NCI-H1105 treated with DMSO at 0.1 percent for 48 hours (cell line): Measurements from ENCODE around the gene RAI1.
"Not testable (repeated sequence)": the region's sequence is repeated elsewhere in the genome, so short reads cannot be mapped to it uniquely, and the experiment has no call there.

ENCODE experiments used
- DNase-seq: peaks from one replicate; lab custom pipeline; 2025; lab: John Stamatoyannopoulos, UW

RAI1 gene

GRCh38 chr17:17800504-17801021 is 119.3 kb downstream of the RAI1 start:
- DNase-seq = no peak

GRCh38 chr17:17801800-17802481 is 120.7 kb downstream of the RAI1 start:
- DNase-seq = no peak

- no peak for DNase-seq
Measured at GRCh38 chr17:17804007-17804406, 122.7 kb downstream of the RAI1 start.

- DNase-seq = no peak
Measured at GRCh38 chr17:17805575-17805974, 124.3 kb downstream of the RAI1 start.

GRCh38 chr17:17806035-17806434 is 124.8 kb downstream of the RAI1 start:
- no peak for DNase-seq

- DNase-seq = no peak
Measured at GRCh38 chr17:17806611-17807274, 125.5 kb downstream of the RAI1 start.

GRCh38 chr17:17807440-17807839 is 126.2 kb downstream of the RAI1 start:
- no peak for DNase-seq

GRCh38 chr17:17808200-17808599 is 126.9 kb downstream of the RAI1 start:
- DNase-seq = not testable (repeated sequence)

- DNase-seq = no peak
Measured at GRCh38 chr17:17808706-17809432, 127.6 kb downstream of the RAI1 start.

- DNase-seq = no peak
Measured at GRCh38 chr17:17809531-17810083, 128.3 kb downstream of the RAI1 start.

GRCh38 chr17:17810084-17810894 is 129.0 kb downstream of the RAI1 start:
- DNase-seq = no peak

- DNase-seq = no peak
Measured at GRCh38 chr17:17810895-17811248, 129.6 kb downstream of the RAI1 start.

- no peak for DNase-seq
Measured at GRCh38 chr17:17811381-17812210, 130.3 kb downstream of the RAI1 start.

- DNase-seq = peak; percentile 21
Measured at GRCh38 chr17:17812211-17813054, 131.2 kb downstream of the RAI1 start.

- no peak for DNase-seq
Measured at GRCh38 chr17:17813055-17813724, 131.9 kb downstream of the RAI1 start.

- DNase-seq = no peak
Measured at GRCh38 chr17:17813725-17814095, 132.5 kb downstream of the RAI1 start.

- no peak for DNase-seq
Measured at GRCh38 chr17:17814162-17815061, 133.2 kb downstream of the RAI1 start.

GRCh38 chr17:17815062-17815406 is 133.8 kb downstream of the RAI1 start:
- DNase-seq = no peak
